Measurements from ENCODE around the gene CYBC1.
"Not testable (repeated sequence)": the region's sequence is repeated elsewhere in the genome, so short reads cannot be mapped to it uniquely, and the experiment has no call there.

CYBC1 gene

GRCh38 chr17:82479602-82480001 is 29.1 kb upstream of the CYBC1 start:
- DNase-seq (ENCODE audit: low read depth, low spot score): no peak

- no peak for DNase-seq (ENCODE audit: low read depth, low spot score)
Measured at GRCh38 chr17:82477934-82478333, 27.4 kb upstream of the CYBC1 start.

GRCh38 chr17:82475458-82475857 is 24.9 kb upstream of the CYBC1 start:
- no peak for DNase-seq (ENCODE audit: low read depth, low spot score)

GRCh38 chr17:82474223-82475010 is 23.9 kb upstream of the CYBC1 start:
- no peak for DNase-seq (ENCODE audit: low read depth, low spot score)

- DNase-seq (ENCODE audit: low read depth, low spot score): no peak
Measured at GRCh38 chr17:82470065-82470464, 19.5 kb upstream of the CYBC1 start.

GRCh38 chr17:82468692-82469091 is 18.1 kb upstream of the CYBC1 start:
- no peak for DNase-seq (ENCODE audit: low read depth, low spot score)

GRCh38 chr17:82465023-82465603 is 14.6 kb upstream of the CYBC1 start:
- no peak for DNase-seq (ENCODE audit: low read depth, low spot score)

- no peak for DNase-seq (ENCODE audit: low read depth, low spot score)
Measured at GRCh38 chr17:82464567-82464929, 14.0 kb upstream of the CYBC1 start.

- no peak for DNase-seq (ENCODE audit: low read depth, low spot score)
Measured at GRCh38 chr17:82463925-82464566, 13.5 kb upstream of the CYBC1 start.

GRCh38 chr17:82463391-82463790 is 12.8 kb upstream of the CYBC1 start:
- no peak for DNase-seq (ENCODE audit: low read depth, low spot score)

GRCh38 chr17:82461827-82462524 is 11.4 kb upstream of the CYBC1 start:
- no peak for DNase-seq (ENCODE audit: low read depth, low spot score)

- not testable (repeated sequence) for DNase-seq (ENCODE audit: low read depth, low spot score)
Measured at GRCh38 chr17:82459936-82460335, 9.4 kb upstream of the CYBC1 start.

GRCh38 chr17:82458885-82459424 is 8.4 kb upstream of the CYBC1 start:
- no peak for DNase-seq (ENCODE audit: low read depth, low spot score)

- DNase-seq (ENCODE audit: low read depth, low spot score): peak; percentile 95
Measured at GRCh38 chr17:82458179-82458884, 7.8 kb upstream of the CYBC1 start, which contains the start of gene NARF. NARF (plus strand) TSS chr17:82458741; CDS start chr17:82458804, 63 bp downstream.

GRCh38 chr17:82457929-82458178 is 7.3 kb upstream of the CYBC1 start:
- DNase-seq (ENCODE audit: low read depth, low spot score): no peak

- DNase-seq (ENCODE audit: low read depth, low spot score): no peak
Measured at GRCh38 chr17:82457073-82457928, 6.7 kb upstream of the CYBC1 start.

- not testable (repeated sequence) for DNase-seq (ENCODE audit: low read depth, low spot score)
Measured at GRCh38 chr17:82453706-82454105, 3.2 kb upstream of the CYBC1 start.

GRCh38 chr17:82453151-82453550 is 2.6 kb upstream of the CYBC1 start:
- not testable (repeated sequence) for DNase-seq (ENCODE audit: low read depth, low spot score)

GRCh38 chr17:82452162-82452561 is 1.6 kb upstream of the CYBC1 start:
- DNase-seq (ENCODE audit: low read depth, low spot score): no peak

GRCh38 chr17:82449883-82450356 is 632 bp downstream of the CYBC1 start:
- DNase-seq (ENCODE audit: low read depth, low spot score): no peak

Data from brain pericyte (primary cell).